Left ventricle myocardium superior (tissue), 1 donor: Measurements from ENCODE around the gene NPIPA7. TPM values are rescaled to one million over a fixed set of nuclear protein-coding genes. Genes with fewer than 3 reads are reported as not detected.
A peak's percentile ranks its signal among the peaks of the same experiment; 100 is the strongest.
"Not testable (repeated sequence)": the region's sequence is repeated elsewhere in the genome, so short reads cannot be mapped to it uniquely, and the experiment has no call there.

ENCODE experiments used
- ATAC-seq: fragments of 200-7000 bp; cut with Tn5 transposase; one replicate; pipeline ENCODE4 v1.9.1; 2020; ENCODE audit warnings: mild to moderate bottlenecking, moderate library complexity
- DNase-seq: peaks from one replicate; pipeline ENCODE4 v3.0.0-alpha.2; 2020
- intact Hi-C: fragments of 100-400 bp; cut with micrococcal nuclease; formaldehyde crosslinking; loops from one replicate; pipeline ENCODE4 v1.11.0; 2022
- microRNA-seq: library from miRNA; unstranded; fragments of <30 nt; microRNA quantifications from one replicate; pipeline ENCODE4 v1.2.0, GENCODE V29; 2020; ENCODE audit warnings: borderline number of aligned reads
- total RNA-seq: library from RNA; stranded (reverse); fragmentation: NEBNext Ultra II Directional; extraction: Animal tissue kit (Norgen Biotek cat#: 25700); gene quantifications from one replicate; pipeline ENCODE4 v1.2.1, GENCODE V29; 2021
- donor health status: DM: no; HTN: yes; CAD: no; lungs with severe emphysema.

The NPIPA7 gene
- total RNA-seq, 1 donor from 2014 or later, result 2.9 TPM

DNA sequence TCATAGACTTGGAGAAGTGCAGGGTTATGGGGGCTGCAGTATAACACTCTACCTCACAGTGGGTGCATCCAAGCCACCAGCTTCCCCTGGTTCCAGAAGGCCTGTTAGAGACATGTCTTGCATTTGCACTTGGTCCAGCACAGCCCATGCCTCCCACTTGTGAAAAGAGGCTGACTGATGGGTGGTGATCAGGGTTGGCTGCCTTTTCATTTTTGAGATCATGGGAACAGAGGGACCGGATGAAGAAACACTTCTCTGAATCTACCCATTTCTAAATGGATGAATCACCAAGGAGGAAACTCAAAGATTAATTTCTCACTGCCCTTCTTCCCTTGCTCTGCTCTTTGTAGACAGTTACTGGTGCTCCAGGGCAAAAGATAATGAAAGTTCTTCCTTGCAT is 34.8 kb downstream of the NPIPA7 start:
- intact Hi-C loops, result not testable (repeated sequence)

DNA sequence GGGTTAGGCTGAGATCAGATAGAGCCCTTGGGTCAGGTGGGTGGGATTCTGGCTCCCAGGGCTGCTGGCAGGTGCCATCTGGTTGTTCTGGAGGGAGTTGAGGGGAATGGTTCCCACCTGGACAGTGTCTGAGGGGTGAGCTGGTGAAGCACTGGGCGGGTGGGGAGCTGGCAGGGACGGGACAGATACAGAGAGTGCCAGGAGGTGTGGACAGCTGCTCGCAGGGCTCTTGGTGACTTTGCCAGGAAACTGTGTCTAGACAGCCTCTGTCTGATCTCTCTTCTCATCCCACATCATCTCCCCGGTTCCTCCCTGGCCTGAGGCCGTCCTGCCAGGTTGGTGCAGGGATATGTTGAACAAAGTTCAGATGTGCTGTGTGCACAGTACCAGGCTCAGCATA is 38.1 kb downstream of the NPIPA7 start:
- intact Hi-C loops, DNase-seq: not testable (repeated sequence)
- peak; percentile 75 for ATAC-seq

More for the DNA sequence above, 34.8 kb downstream of the NPIPA7 start:
- not testable (repeated sequence) for ATAC-seq, DNase-seq

DNA sequence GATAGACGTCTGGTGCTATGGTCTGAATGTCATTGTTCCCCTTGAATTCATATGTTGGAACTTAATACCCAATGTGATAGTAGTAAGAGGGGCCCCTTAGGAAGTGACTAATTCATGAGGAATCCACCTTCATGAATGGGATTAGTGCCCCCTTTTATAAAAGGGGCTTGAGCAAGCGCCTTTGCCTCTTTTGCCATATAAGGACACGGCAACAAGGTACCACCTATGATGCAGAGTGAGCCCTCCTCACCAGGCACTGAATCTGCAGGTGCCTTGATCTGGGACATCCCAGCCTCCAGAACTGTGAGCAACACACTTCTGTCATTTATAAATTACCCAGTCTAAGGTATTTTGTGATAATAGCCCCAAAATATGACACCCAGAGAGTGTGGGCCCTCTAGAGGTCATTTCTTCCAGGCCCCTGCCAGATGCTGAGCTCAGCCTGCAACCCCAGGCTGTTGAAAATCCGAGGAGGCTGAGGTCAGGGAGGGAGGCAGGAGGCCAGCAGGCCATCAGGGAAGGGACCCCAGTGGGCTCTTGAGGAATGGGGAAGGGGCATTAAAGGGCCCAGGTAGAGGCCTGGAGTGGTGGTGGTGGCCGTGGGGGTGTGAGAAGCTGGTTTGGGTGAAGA is 39.1 kb downstream of the NPIPA7 start:
- DNase-seq, ATAC-seq, intact Hi-C loops: not testable (repeated sequence)

DNA sequence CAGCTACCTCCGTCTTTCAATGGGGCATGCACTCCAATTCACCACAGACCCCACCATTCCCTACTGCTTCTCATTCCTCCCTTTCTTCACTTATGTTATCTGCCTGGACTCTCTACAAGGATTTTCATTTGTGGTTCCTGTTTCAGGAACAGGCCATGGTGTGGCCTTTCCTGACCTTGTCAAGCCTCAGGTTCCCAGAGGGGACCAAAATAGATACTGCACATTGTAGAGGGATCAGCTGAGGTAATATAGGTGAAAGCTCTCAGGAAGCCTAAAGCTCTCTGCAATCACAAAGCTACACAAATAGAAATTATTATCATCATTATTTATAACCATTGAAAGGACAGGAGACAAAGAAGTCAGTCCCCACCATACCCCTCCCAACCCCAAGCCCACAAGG is 41.6 kb downstream of the NPIPA7 start:
- ATAC-seq, result peak; percentile 83
- DNase-seq, intact Hi-C loops: not testable (repeated sequence)

DNA sequence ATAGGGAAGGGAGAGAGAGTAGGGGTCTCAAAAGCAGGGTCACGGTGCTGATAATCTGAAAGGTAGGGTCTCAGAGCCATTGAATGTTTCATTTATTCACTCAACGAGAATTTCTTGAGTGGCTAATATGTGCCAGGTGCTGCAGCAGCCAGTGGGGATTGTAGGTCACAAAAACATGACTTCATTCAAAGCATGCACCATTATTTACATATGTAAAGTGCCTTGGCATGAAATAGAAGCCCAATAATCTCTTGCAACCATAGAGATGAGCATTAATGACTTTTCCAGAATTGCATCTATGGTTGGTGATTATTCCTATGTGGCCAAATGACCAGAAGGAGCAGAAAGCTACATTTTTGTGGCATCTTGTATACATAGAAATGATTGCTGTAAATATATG is 46.2 kb downstream of the NPIPA7 start:
- ATAC-seq, intact Hi-C loops: not testable (repeated sequence)

DNA sequence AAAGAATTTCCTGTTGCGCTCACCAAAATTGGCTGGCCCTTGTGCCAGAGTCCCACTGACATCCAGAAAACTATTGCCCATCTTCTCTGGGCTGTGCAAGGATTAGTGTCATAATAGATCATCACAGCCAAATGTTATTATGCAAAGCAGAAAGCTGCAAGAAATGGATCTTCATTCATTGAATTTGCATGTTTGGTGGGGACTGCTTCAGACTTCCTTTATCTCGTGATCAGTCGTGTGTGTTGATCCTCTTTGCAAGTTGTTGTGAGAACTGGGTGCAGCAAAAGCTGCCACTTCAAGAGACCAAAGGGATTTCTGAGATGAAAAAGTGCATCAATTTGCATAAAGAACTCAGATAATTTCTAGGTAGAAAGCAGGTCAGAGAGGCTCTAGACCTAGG is 52.2 kb downstream of the NPIPA7 start:
- ATAC-seq, intact Hi-C loops, DNase-seq: not testable (repeated sequence)

More for the DNA sequence above, 46.2 kb downstream of the NPIPA7 start:
- not testable (repeated sequence) for DNase-seq

DNA sequence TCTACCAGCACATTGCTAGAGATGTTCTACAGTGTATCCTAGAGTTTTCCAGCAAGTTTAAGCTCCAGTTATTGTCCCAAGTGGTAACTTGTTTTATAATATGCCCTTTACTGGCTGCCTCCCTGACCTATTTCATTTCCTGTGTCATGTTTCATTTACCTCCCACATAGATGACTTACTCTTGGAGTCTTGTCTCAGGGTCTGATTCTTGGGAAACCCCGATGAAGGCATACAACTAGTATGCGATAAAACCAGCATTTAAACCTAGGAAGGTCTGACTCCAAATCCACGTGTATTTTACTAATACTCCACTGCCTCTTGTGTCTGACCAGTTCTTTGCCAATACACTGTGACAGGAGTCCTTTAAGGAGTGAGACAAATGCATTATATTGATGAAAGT is 55.8 kb downstream of the NPIPA7 start:
- ATAC-seq, DNase-seq, intact Hi-C loops: not testable (repeated sequence)

DNA sequence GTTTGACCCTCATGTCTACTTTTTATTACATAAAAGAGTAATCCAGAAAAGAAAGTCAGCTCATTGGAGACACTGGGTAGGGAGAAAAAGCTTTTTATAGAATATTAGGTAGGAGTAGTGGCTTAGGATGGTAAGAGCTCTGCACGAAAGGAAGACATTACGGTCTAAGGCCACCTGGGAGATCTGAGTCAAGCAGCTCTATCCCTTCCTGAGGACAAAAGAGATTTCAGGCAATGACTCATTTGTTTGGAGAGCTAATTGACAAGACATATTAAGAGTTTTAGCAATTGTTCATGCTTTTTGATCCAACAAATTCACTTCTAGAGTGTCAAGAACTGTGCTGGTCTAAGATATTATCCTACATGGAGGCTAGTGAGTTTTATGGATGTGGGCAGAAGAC is 62.5 kb downstream of the NPIPA7 start:
- DNase-seq, ATAC-seq, intact Hi-C loops: not testable (repeated sequence)

Small RNA genes lying within 50 kb of the gene (microRNA-seq; reads per million reads assigned to microRNA genes)
- gene MIR6511A3 (not detected), gene MIR6770-2 (not detected)

Other genes with a start within 250 kb of the NPIPA7 start
- 2.1 TPM for gene ABCC6, start 155.6 kb upstream of the NPIPA7 start, total RNA-seq
- gene NOMO3, start 146.6 kb upstream of the NPIPA7 start, total RNA-seq, result 34.0 TPM